K562 (cell line): Measurements from ENCODE around the gene LRRTM1. TPM values are rescaled to one million over a fixed set of nuclear protein-coding genes. Genes with fewer than 3 reads are reported as not detected.

Experiments used
- ATAC-seq: fragments of 200-7000 bp; cut with Tn5 transposase; 3 replicates; pipeline ENCODE4 v1.9.1; 2020; ENCODE audit warnings: moderate library complexity
- BruUV-seq: library from RNA; stranded (reverse); fragments of 400-500 nt; replicated peaks from 2 replicates; lab custom pipeline; 2021; lab: Mats Ljungman, UMichigan
- CTCF ChIA-PET: fragments of 300-600 bp; formaldehyde crosslinking; extraction: SDS; loops from one replicate; lab custom pipeline; 2021; ENCODE audit warnings: low intra/inter-chr PET ratio; lab: Yijun Ruan, JAX
- POLR2A ChIA-PET: fragments of 300-600, 350-650 bp; sonication (Branson Sonifier 250); formaldehyde crosslinking; extraction: SDS; loops from one replicate; lab custom pipeline; 2021; ENCODE audit warnings: antibody characterized with exemption, inconsistent platforms; lab: Yijun Ruan, JAX
- DNase-seq, 4 experiments: peaks; one replicate each; pipeline versions ENCODE4 v3.0.0 to v3.0.0-alpha.2; 2011 to 2018; ENCODE audit warnings: low spot score in 3 of 4, mixed read lengths in 3 of 4; ENCODE audit errors: extremely low read depth in 1 of 4
- FAIRE-seq: peaks from 2 replicates; lab custom pipeline; 2011; peaks lifted over from hg19 to GRCh38; lab: Jason Lieb, UNC
- H2AFZ ChIP-seq: 2 replicates; pipeline ENCODE4 v1.6.0; 2011; ENCODE audit warnings: low read depth, low read length, control low read depth, inconsistent platforms
- H3K27ac ChIP-seq: fragments of 200-600 bp; 3 replicates; pipeline ENCODE4 v1.8.0; 2011; ENCODE audit warnings: low read depth, mild to moderate bottlenecking, control low read depth, inconsistent platforms, low read length, moderate library complexity, mixed read lengths; ENCODE audit errors: extremely low read depth
- H3K27me3 ChIP-seq, 2 experiments: fragments of 300-600 bp in 1 of 2; 2 replicates in 1 of 2; 3 replicates in 1 of 2; pipeline versions ENCODE4 v1.6.0 to v1.8.0; 2011; ENCODE audit warnings: inconsistent platforms in 2 of 2, low read length in 2 of 2, mild to moderate bottlenecking in 1 of 2, mixed read lengths in 1 of 2, moderate library complexity in 1 of 2; ENCODE audit not compliant: control insufficient read depth in 2 of 2, insufficient read depth in 2 of 2
- H3K36me3 ChIP-seq: fragments of 300-600 bp; 3 replicates; pipeline ENCODE4 v1.8.0; 2011; ENCODE audit warnings: mild to moderate bottlenecking, low read length, inconsistent platforms; ENCODE audit not compliant: control insufficient read depth, insufficient read depth
- H3K4me1 ChIP-seq, 2 experiments: fragments of 200-600 bp in 1 of 2; replicated peaks in 1 of 2; 2 replicates in 1 of 2; 3 replicates in 1 of 2; pipeline versions ENCODE4 v1.5.1 to v1.8.0; 2011; ENCODE audit warnings: inconsistent platforms in 2 of 2, low read length in 2 of 2, mild to moderate bottlenecking in 1 of 2, mixed read lengths in 1 of 2, moderate library complexity in 1 of 2; ENCODE audit not compliant: control insufficient read depth in 2 of 2, insufficient read depth in 2 of 2
- H3K4me2 ChIP-seq: 2 replicates; pipeline ENCODE4 v1.6.1; 2011; ENCODE audit warnings: low read length, control low read depth, inconsistent platforms, mixed read lengths; ENCODE audit not compliant: insufficient read depth
- H3K4me3 ChIP-seq: fragments of 200-600 bp; sonication (generic), shearing (Covaris generic); 2 replicates; pipeline ENCODE4 v1.5.1; 2016; ENCODE audit warnings: control low read depth, inconsistent platforms
- H3K79me2 ChIP-seq: fragments of 200-600 bp; 3 replicates; pipeline ENCODE4 v1.8.0; 2011; ENCODE audit warnings: low read length, inconsistent platforms; ENCODE audit not compliant: control insufficient read depth, insufficient read depth
- H3K9ac ChIP-seq, 2 experiments: 2 replicates each; pipeline versions ENCODE4 v1.6.0 to v1.6.1; 2011; ENCODE audit warnings: low read depth in 2 of 2, low read length in 2 of 2, control low read depth in 1 of 2, inconsistent platforms in 1 of 2, mild to moderate bottlenecking in 1 of 2, mixed read lengths in 1 of 2; ENCODE audit not compliant: insufficient read depth in 1 of 2
- H3K9me1 ChIP-seq: one replicate; pipeline ENCODE4 v1.6.0; 2011; ENCODE audit warnings: inconsistent platforms, mild to moderate bottlenecking, low read length, moderate library complexity; ENCODE audit not compliant: control insufficient read depth, insufficient read depth
- H3K9me3 ChIP-seq: replicated peaks from 2 replicates; pipeline ENCODE4 v1.5.1; 2011; ENCODE audit warnings: low read depth, low read length, inconsistent platforms; ENCODE audit not compliant: control insufficient read depth, insufficient read depth
- H4K20me1 ChIP-seq: replicated peaks from 2 replicates; pipeline ENCODE4 v1.6.1; 2011; ENCODE audit warnings: low read length, inconsistent platforms, mixed read lengths; ENCODE audit not compliant: control insufficient read depth, insufficient read depth
- ARHGAP35 ChIP-seq: fragments of 450-650 bp; IDR thresholded peaks from 2 replicates; pipeline ENCODE4 v1.6.1; 2018; ENCODE audit not compliant: partially characterized antibody
- MEIS2 ChIP-seq: fragments of 450-650 bp; IDR thresholded peaks from 2 replicates; pipeline ENCODE4 v1.6.1; 2014; ENCODE audit warnings: mild to moderate bottlenecking; ENCODE audit not compliant: partially characterized antibody
- POLR2G ChIP-seq: fragments of 200-400 bp; formaldehyde crosslinking; IDR thresholded peaks from 2 replicates; pipeline ENCODE4 v1.6.1; 2017; ENCODE audit warnings: low read depth, mild to moderate bottlenecking, antibody characterized with exemption, low read length, moderate library complexity
- ZC3H8 ChIP-seq: fragments of 450-650 bp; IDR thresholded peaks from 2 replicates; pipeline ENCODE4 v1.6.1; 2017
- WGBS: fragments of 100-300 bp; shearing (Covaris generic); methylation state at CpG from one replicate; pipeline ENCODE4 v1.1.6; 2016; ENCODE audit warnings: low coverage, mixed read lengths; ENCODE audit not compliant: insufficient coverage; ENCODE audit errors: missing lambda C conversion rate; 5-methylcytosine and 5-hydroxymethylcytosine counted together
- in situ Hi-C: fragments of 300-500 bp; cut with MboI; formaldehyde crosslinking; loops from 4 replicates; pipeline ENCODE4 v1.15.0; 2018; ENCODE audit warnings: inconsistent platforms, mixed read lengths
- intact Hi-C: fragments of 100-400 bp; cut with micrococcal nuclease; formaldehyde crosslinking; loops from 2 replicates; pipeline ENCODE4 v1.14.2; 2022
- polyA plus RNA-seq, 8 experiments: library from polyadenylated mRNA; depleted of rRNA in 4 of 8; stranded (reverse) in 5 of 8; unstranded in 3 of 8; fragments of >200 nt; fragmentation: Nextera tagmentation in 2 of 8; fragmentation: Illumina TruSeq in 1 of 8; extraction: Ambion mirVana in 2 of 8; extraction: Trizol in 1 of 8; gene quantifications; 2 replicates each; pipeline versions ENCODE4 v1.2.1 to v1.2.3, GENCODE V29; 2011 to 2014; ENCODE audit warnings: inconsistent platforms in 1 of 8, missing spikeins in 1 of 8
- total RNA-seq, 7 experiments: library from RNA; depleted of rRNA in 6 of 7; stranded (reverse); fragments of >200 nt in 6 of 7; fragmentation: Illumina TruSeq in 2 of 7; extraction: Trizol in 2 of 7; gene quantifications; 2 replicates each; pipeline versions ENCODE4 v1.2.1 to v1.2.3, GENCODE V29; 2011 to 2021; ENCODE audit warnings: low replicate concordance in 1 of 7
- TF ChIP-seq, protein P1 (sequence below), 2 experiments: fragments of 450-650 bp; IDR thresholded peaks; 2 replicates each; pipeline ENCODE4 v1.6.1; 2016
- TF ChIP-seq, protein P2 (sequence below): fragments of 450-650 bp; IDR thresholded peaks from 2 replicates; pipeline ENCODE4 v1.6.1; 2016; ENCODE audit warnings: mild to moderate bottlenecking, moderate library complexity
- TF ChIP-seq, protein P3 (sequence below): fragments of 450-650 bp; IDR thresholded peaks from 2 replicates; pipeline ENCODE4 v1.6.1; 2016

LRRTM1 gene
- total and polyA plus RNA-seq, 9 of the 15 experiments (the other 6 are each of a cell fraction or from before 2014, with no cell fraction given) = 0.07 to 0.33 (median 0.11) TPM; not detected in 6

DNA sequence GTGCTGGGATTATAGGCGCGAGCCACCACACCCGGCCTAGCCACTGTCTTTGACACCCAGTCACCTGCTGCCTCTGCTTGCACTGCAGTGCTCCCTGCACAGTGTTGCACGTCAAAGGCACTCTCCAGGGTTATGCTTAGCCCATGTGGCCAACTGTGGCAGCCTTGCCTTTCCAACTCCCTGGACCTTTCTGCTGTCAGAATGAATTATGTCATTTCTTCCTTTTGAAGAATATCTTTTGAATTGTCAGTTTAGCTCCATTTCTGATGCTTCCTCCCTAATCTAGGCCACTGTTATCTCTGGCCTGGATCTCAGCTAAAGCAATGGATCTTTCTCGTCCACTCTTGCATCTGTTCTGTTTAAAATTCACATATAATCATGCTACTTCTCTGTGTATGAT is 29.3 kb upstream of the LRRTM1 start:
- ChIA-PET CTCF (no interaction called here), POLR2A (no interaction called here)
- no peak for DNase-seq
- H3K4me1 ChIP-seq = no peaks in the 10 kb centered on the region
- FAIRE-seq = no peak
- H3K4me3 ChIP-seq = no peak overlapping the region
- no peak overlapping the region for H3K4me2 ChIP-seq
- in situ Hi-C loops = no loop called here
- H3K9me1 ChIP-seq = no peaks in the 10 kb centered on the region
- intact Hi-C loops = no loop called here
- H3K79me2 ChIP-seq = no peaks in the 10 kb centered on the region
- H3K27me3 ChIP-seq = 0 out of 5 replicates have a peak, but pooled peaks cover 0 to 2% of the 10 kb centered on the region in 2 experiments
- H4K20me1 ChIP-seq = no peaks in the 10 kb centered on the region
- H3K36me3 ChIP-seq = no peaks in the 10 kb centered on the region
- TF ChIP-seq ZC3H8 (no peak), MEIS2 (peak; percentile 46), POLR2G (no peak), ARHGAP35 (no peak)
- TF ChIP-seq, protein P1, sequence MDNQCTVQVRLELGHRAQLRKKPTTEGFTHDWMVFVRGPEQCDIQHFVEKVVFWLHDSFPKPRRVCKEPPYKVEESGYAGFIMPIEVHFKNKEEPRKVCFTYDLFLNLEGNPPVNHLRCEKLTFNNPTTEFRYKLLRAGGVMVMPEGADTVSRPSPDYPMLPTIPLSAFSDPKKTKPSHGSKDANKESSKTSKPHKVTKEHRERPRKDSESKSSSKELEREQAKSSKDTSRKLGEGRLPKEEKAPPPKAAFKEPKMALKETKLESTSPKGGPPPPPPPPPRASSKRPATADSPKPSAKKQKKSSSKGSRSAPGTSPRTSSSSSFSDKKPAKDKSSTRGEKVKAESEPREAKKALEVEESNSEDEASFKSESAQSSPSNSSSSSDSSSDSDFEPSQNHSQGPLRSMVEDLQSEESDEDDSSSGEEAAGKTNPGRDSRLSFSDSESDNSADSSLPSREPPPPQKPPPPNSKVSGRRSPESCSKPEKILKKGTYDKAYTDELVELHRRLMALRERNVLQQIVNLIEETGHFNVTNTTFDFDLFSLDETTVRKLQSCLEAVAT (IDR thresholded peaks at IDR 0.05) = no peak
- TF ChIP-seq, protein P2, sequence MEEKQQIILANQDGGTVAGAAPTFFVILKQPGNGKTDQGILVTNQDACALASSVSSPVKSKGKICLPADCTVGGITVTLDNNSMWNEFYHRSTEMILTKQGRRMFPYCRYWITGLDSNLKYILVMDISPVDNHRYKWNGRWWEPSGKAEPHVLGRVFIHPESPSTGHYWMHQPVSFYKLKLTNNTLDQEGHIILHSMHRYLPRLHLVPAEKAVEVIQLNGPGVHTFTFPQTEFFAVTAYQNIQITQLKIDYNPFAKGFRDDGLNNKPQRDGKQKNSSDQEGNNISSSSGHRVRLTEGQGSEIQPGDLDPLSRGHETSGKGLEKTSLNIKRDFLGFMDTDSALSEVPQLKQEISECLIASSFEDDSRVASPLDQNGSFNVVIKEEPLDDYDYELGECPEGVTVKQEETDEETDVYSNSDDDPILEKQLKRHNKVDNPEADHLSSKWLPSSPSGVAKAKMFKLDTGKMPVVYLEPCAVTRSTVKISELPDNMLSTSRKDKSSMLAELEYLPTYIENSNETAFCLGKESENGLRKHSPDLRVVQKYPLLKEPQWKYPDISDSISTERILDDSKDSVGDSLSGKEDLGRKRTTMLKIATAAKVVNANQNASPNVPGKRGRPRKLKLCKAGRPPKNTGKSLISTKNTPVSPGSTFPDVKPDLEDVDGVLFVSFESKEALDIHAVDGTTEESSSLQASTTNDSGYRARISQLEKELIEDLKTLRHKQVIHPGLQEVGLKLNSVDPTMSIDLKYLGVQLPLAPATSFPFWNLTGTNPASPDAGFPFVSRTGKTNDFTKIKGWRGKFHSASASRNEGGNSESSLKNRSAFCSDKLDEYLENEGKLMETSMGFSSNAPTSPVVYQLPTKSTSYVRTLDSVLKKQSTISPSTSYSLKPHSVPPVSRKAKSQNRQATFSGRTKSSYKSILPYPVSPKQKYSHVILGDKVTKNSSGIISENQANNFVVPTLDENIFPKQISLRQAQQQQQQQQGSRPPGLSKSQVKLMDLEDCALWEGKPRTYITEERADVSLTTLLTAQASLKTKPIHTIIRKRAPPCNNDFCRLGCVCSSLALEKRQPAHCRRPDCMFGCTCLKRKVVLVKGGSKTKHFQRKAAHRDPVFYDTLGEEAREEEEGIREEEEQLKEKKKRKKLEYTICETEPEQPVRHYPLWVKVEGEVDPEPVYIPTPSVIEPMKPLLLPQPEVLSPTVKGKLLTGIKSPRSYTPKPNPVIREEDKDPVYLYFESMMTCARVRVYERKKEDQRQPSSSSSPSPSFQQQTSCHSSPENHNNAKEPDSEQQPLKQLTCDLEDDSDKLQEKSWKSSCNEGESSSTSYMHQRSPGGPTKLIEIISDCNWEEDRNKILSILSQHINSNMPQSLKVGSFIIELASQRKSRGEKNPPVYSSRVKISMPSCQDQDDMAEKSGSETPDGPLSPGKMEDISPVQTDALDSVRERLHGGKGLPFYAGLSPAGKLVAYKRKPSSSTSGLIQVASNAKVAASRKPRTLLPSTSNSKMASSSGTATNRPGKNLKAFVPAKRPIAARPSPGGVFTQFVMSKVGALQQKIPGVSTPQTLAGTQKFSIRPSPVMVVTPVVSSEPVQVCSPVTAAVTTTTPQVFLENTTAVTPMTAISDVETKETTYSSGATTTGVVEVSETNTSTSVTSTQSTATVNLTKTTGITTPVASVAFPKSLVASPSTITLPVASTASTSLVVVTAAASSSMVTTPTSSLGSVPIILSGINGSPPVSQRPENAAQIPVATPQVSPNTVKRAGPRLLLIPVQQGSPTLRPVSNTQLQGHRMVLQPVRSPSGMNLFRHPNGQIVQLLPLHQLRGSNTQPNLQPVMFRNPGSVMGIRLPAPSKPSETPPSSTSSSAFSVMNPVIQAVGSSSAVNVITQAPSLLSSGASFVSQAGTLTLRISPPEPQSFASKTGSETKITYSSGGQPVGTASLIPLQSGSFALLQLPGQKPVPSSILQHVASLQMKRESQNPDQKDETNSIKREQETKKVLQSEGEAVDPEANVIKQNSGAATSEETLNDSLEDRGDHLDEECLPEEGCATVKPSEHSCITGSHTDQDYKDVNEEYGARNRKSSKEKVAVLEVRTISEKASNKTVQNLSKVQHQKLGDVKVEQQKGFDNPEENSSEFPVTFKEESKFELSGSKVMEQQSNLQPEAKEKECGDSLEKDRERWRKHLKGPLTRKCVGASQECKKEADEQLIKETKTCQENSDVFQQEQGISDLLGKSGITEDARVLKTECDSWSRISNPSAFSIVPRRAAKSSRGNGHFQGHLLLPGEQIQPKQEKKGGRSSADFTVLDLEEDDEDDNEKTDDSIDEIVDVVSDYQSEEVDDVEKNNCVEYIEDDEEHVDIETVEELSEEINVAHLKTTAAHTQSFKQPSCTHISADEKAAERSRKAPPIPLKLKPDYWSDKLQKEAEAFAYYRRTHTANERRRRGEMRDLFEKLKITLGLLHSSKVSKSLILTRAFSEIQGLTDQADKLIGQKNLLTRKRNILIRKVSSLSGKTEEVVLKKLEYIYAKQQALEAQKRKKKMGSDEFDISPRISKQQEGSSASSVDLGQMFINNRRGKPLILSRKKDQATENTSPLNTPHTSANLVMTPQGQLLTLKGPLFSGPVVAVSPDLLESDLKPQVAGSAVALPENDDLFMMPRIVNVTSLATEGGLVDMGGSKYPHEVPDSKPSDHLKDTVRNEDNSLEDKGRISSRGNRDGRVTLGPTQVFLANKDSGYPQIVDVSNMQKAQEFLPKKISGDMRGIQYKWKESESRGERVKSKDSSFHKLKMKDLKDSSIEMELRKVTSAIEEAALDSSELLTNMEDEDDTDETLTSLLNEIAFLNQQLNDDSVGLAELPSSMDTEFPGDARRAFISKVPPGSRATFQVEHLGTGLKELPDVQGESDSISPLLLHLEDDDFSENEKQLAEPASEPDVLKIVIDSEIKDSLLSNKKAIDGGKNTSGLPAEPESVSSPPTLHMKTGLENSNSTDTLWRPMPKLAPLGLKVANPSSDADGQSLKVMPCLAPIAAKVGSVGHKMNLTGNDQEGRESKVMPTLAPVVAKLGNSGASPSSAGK = no peak
- TF ChIP-seq, protein P3, sequence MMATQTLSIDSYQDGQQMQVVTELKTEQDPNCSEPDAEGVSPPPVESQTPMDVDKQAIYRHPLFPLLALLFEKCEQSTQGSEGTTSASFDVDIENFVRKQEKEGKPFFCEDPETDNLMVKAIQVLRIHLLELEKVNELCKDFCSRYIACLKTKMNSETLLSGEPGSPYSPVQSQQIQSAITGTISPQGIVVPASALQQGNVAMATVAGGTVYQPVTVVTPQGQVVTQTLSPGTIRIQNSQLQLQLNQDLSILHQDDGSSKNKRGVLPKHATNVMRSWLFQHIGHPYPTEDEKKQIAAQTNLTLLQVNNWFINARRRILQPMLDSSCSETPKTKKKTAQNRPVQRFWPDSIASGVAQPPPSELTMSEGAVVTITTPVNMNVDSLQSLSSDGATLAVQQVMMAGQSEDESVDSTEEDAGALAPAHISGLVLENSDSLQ = peak; percentile 29; the same call in 1 of the 2 replicates
- H2AFZ ChIP-seq = no peak overlapping the region
- ATAC-seq = no peak
- H3K9me3 ChIP-seq = no peaks in the 10 kb centered on the region
- BruUV-seq = no TSS peak
- no peak overlapping the region for H3K27ac ChIP-seq
- WGBS = 0% methylated on average over 5 of the region's 5 CpGs
- no peak overlapping the region for H3K9ac ChIP-seq
